ENCODE data around the gene SURF4.
A peak's percentile ranks its signal among the peaks of the same experiment; 100 is the strongest.

SURF4 gene

GRCh38 chr9:133353548-133353947, 22.3 kb downstream of the SURF4 start:
- no peak for DNase-seq (ENCODE audit: extremely low read depth in 1 of 2, low read depth in 1 of 2)

GRCh38 chr9:133352635-133353340, 23.1 kb downstream of the SURF4 start:
- DNase-seq (ENCODE audit: extremely low read depth in 1 of 2, low read depth in 1 of 2), result no peak

GRCh38 chr9:133351908-133352634, 23.8 kb downstream of the SURF4 start:
- no peak for DNase-seq (ENCODE audit: extremely low read depth in 1 of 2, low read depth in 1 of 2)

GRCh38 chr9:133351526-133351907, 24.3 kb downstream of the SURF4 start:
- DNase-seq (ENCODE audit: extremely low read depth in 1 of 2, low read depth in 1 of 2), result no peak

- DNase-seq (ENCODE audit: extremely low read depth in 1 of 2, low read depth in 1 of 2), result no peak
Measured at GRCh38 chr9:133349965-133350616, 25.8 kb downstream of the SURF4 start.

- DNase-seq (ENCODE audit: extremely low read depth in 1 of 2, low read depth in 1 of 2), result no peak
Measured at GRCh38 chr9:133348718-133349573, 26.9 kb downstream of the SURF4 start.

GRCh38 chr9:133347985-133348717, 27.7 kb downstream of the SURF4 start, which contains the start of the genes MED22 and RPL7A:
MED22 (minus strand) TSS chr9:133348131; CDS start chr9:133346662, 1,469 bp downstream.
RPL7A (plus strand) TSS chr9:133348218; CDS start chr9:133348244, 26 bp downstream.
- peak; percentile 75 to 77 for DNase-seq (ENCODE audit: extremely low read depth in 1 of 2, low read depth in 1 of 2)

GRCh38 chr9:133347515-133347984, 28.3 kb downstream of the SURF4 start:
- DNase-seq (ENCODE audit: extremely low read depth in 1 of 2, low read depth in 1 of 2), result no peak

- DNase-seq (ENCODE audit: extremely low read depth in 1 of 2, low read depth in 1 of 2), result no peak
Measured at GRCh38 chr9:133346021-133346785, 29.7 kb downstream of the SURF4 start.

- DNase-seq (ENCODE audit: extremely low read depth in 1 of 2, low read depth in 1 of 2), result no peak
Measured at GRCh38 chr9:133345596-133345995, 30.3 kb downstream of the SURF4 start.

- DNase-seq (ENCODE audit: extremely low read depth in 1 of 2, low read depth in 1 of 2), result no peak
Measured at GRCh38 chr9:133344979-133345378, 30.9 kb downstream of the SURF4 start.

GRCh38 chr9:133344071-133344470, 31.8 kb downstream of the SURF4 start:
- DNase-seq (ENCODE audit: extremely low read depth in 1 of 2, low read depth in 1 of 2), result no peak

- DNase-seq (ENCODE audit: extremely low read depth in 1 of 2, low read depth in 1 of 2), result no peak
Measured at GRCh38 chr9:133342570-133342969, 33.3 kb downstream of the SURF4 start.

GRCh38 chr9:133342069-133342406, 33.8 kb downstream of the SURF4 start:
- no peak for DNase-seq (ENCODE audit: extremely low read depth in 1 of 2, low read depth in 1 of 2)

GRCh38 chr9:133341369-133342068, 34.3 kb downstream of the SURF4 start:
- DNase-seq (ENCODE audit: extremely low read depth in 1 of 2, low read depth in 1 of 2), result no peak

- DNase-seq (ENCODE audit: extremely low read depth in 1 of 2, low read depth in 1 of 2), result no peak
Measured at GRCh38 chr9:133340916-133341315, 34.9 kb downstream of the SURF4 start.

GRCh38 chr9:133340256-133340655, 35.6 kb downstream of the SURF4 start:
- DNase-seq (ENCODE audit: extremely low read depth in 1 of 2, low read depth in 1 of 2), result no peak

- DNase-seq (ENCODE audit: extremely low read depth in 1 of 2, low read depth in 1 of 2), result no peak
Measured at GRCh38 chr9:133339641-133340040, 36.2 kb downstream of the SURF4 start.
